Hepatocyte (in vitro differentiated cells): ENCODE data around the gene EEF1A1.
"Not testable (repeated sequence)": the region's sequence is repeated elsewhere in the genome, so short reads cannot be mapped to it uniquely, and the experiment has no call there.

ENCODE experiments used
- EZH2 ChIP-seq: fragments of 200-600 bp; sonication (generic); IDR thresholded peaks from 2 replicates; pipeline ENCODE4 v1.6.1; 2016; ENCODE audit warnings: antibody characterized with exemption, mild to moderate bottlenecking, borderline replicate concordance
- EZH2phosphoT487 ChIP-seq: fragments of 200-600 bp; sonication (generic); IDR thresholded peaks from one replicate; pipeline ENCODE4 v1.6.1; 2018; ENCODE audit warnings: antibody characterized with exemption, mild to moderate bottlenecking, low read depth, moderate library complexity; ENCODE audit not compliant: unreplicated experiment, severe bottlenecking
- TF ChIP-seq, protein P1 (sequence below): fragments of 200-600 bp; sonication (generic); IDR thresholded peaks from 2 replicates; pipeline ENCODE4 v1.5.1; 2016; ENCODE audit warnings: antibody characterized with exemption, mild to moderate bottlenecking; ENCODE audit not compliant: poor library complexity

DNA sequence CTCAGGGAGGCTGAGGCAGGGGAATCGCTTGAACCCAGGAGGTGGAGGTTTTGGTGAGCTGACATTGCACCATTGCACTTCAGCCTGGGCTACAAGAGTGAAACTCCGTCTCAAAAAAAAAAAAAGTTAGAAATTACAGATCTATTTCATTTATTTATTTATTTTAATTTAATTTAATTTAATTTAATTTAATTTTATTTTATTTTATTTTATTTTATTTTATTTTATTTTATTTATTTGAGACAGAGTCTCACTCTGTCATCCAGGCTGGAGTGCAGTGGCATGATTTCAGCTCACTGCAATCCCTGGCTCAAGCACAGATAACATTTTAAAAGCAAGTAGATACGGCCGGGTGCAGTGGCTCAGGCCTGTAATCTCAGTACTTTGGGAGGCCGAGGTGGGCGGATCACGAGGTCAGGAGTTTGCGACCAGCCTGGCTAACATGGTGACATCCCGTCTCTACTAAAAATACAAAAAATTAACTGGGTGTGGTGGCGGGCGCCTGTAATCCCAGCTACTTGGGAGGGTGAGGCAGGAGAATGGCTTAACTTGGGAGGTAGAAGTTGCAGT, 34.6 kb upstream of the EEF1A1 start:
- TF ChIP-seq, protein P1, sequence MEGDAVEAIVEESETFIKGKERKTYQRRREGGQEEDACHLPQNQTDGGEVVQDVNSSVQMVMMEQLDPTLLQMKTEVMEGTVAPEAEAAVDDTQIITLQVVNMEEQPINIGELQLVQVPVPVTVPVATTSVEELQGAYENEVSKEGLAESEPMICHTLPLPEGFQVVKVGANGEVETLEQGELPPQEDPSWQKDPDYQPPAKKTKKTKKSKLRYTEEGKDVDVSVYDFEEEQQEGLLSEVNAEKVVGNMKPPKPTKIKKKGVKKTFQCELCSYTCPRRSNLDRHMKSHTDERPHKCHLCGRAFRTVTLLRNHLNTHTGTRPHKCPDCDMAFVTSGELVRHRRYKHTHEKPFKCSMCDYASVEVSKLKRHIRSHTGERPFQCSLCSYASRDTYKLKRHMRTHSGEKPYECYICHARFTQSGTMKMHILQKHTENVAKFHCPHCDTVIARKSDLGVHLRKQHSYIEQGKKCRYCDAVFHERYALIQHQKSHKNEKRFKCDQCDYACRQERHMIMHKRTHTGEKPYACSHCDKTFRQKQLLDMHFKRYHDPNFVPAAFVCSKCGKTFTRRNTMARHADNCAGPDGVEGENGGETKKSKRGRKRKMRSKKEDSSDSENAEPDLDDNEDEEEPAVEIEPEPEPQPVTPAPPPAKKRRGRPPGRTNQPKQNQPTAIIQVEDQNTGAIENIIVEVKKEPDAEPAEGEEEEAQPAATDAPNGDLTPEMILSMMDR, result not testable (repeated sequence)
- not testable (repeated sequence) for TF ChIP-seq EZH2, EZH2phosphoT487
